NCI-H446 (cell line): ENCODE measurements around the gene HEYL.

ENCODE experiments used
- DNase-seq, 2 experiments: peaks; one replicate each; lab custom pipeline; 2025; lab: John Stamatoyannopoulos, UW

HEYL gene

GRCh38 chr1:39666772-39667171 is 27.3 kb upstream of the HEYL start:
- no peak for DNase-seq

GRCh38 chr1:39663559-39663958 is 24.1 kb upstream of the HEYL start:
- no peak for DNase-seq

- no peak for DNase-seq
These were observed 23.4 kb upstream of the HEYL start for GRCh38 chr1:39662861-39663260.

- DNase-seq = no peak
These were observed 20.1 kb upstream of the HEYL start for GRCh38 chr1:39659538-39659937.

GRCh38 chr1:39659110-39659509 is 19.7 kb upstream of the HEYL start:
- no peak for DNase-seq

GRCh38 chr1:39657923-39658485 is 18.6 kb upstream of the HEYL start:
- DNase-seq = peak; percentile 20 to 70

GRCh38 chr1:39657402-39657801 is 18.0 kb upstream of the HEYL start:
- peak in 1 of 2 experiments; percentile 38 for DNase-seq

GRCh38 chr1:39656391-39656790 is 16.9 kb upstream of the HEYL start:
- DNase-seq = no peak

GRCh38 chr1:39655578-39656268 is 16.3 kb upstream of the HEYL start:
- no peak for DNase-seq

- no peak for DNase-seq
These were observed 14.8 kb upstream of the HEYL start for GRCh38 chr1:39654291-39654690.

- peak; percentile 49 to 82 for DNase-seq
These were observed 14.1 kb upstream of the HEYL start for GRCh38 chr1:39653546-39654031.

GRCh38 chr1:39652554-39652953 is 13.1 kb upstream of the HEYL start:
- no peak for DNase-seq

- no peak for DNase-seq
These were observed 12.7 kb upstream of the HEYL start for GRCh38 chr1:39652105-39652504.

GRCh38 chr1:39650431-39650830 is 11.0 kb upstream of the HEYL start:
- DNase-seq = no peak

- DNase-seq = no peak
These were observed 10.3 kb upstream of the HEYL start for GRCh38 chr1:39649636-39650185.

- no peak for DNase-seq
These were observed 9.1 kb upstream of the HEYL start for GRCh38 chr1:39648496-39648895.

- no peak for DNase-seq
These were observed 7.8 kb upstream of the HEYL start for GRCh38 chr1:39647247-39647646.

- no peak for DNase-seq
These were observed 7.0 kb upstream of the HEYL start for GRCh38 chr1:39646232-39647081.

GRCh38 chr1:39645411-39646043 is 6.1 kb upstream of the HEYL start:
- DNase-seq = no peak

- DNase-seq = no peak
These were observed 4.3 kb upstream of the HEYL start for GRCh38 chr1:39643705-39644104.

- DNase-seq = no peak
These were observed 3.4 kb upstream of the HEYL start for GRCh38 chr1:39642796-39643195.

GRCh38 chr1:39640861-39641260 is 1.4 kb upstream of the HEYL start:
- DNase-seq = no peak
